HCT116 (cell line): ENCODE results near the gene CDH13. TPM values are rescaled to one million over a fixed set of nuclear protein-coding genes. Genes with fewer than 3 reads are reported as not detected.

Experiments
- ATAC-seq: fragments of 200-7000 bp; cut with Tn5 transposase; 2 replicates; pipeline ENCODE4 v1.9.1; 2020; ENCODE audit warnings: mild to moderate bottlenecking, moderate library complexity
- BruUV-seq: library from RNA; stranded (reverse); fragments of 400-500 nt; replicated peaks from 2 replicates; lab custom pipeline; 2021; lab: Mats Ljungman, UMichigan
- CTCF ChIA-PET: fragments of 300-600 bp; sonication (Branson Sonifier 250); formaldehyde crosslinking; loops from one replicate; lab custom pipeline; 2021; ENCODE audit warnings: antibody characterized with exemption; lab: Charles Lee
- POLR2A ChIA-PET: fragments of 300-600, 350-600 bp; sonication (Branson Sonifier 250); formaldehyde crosslinking; loops from one replicate; lab custom pipeline; 2021; ENCODE audit warnings: antibody characterized with exemption; lab: Charles Lee
- RAD21 ChIA-PET, 2 experiments: fragments of 300-600 bp; sonication (Branson Sonifier 250); formaldehyde crosslinking; loops; one replicate each; lab custom pipeline; 2023; ENCODE audit warnings: low total read pairs in 2 of 2; ENCODE audit not compliant: uncharacterized antibody in 2 of 2, unreplicated experiment in 2 of 2, low non-redundant PET in 1 of 2; lab: Charles Lee
- DNase-seq: peaks from one replicate; pipeline ENCODE4 v3.0.0-alpha.2; 2010; ENCODE audit warnings: low read depth, low spot score
- H2AFZ ChIP-seq: fragments of 200-600 bp; shearing (Covaris generic), sonication (generic); 2 replicates; pipeline ENCODE4 v1.6.1; 2017; ENCODE audit warnings: low read depth, mixed run types, mixed read lengths, antibody characterized with exemption, low read length; ENCODE audit not compliant: poor library complexity, severe bottlenecking
- H3K27ac ChIP-seq: 2 replicates; pipeline ENCODE4 v1.5.1; 2012; ENCODE audit warnings: low read depth, low read length
- H3K27me3 ChIP-seq: fragments of 200-600 bp; sonication (generic); 2 replicates; pipeline ENCODE4 v1.6.1; 2016; ENCODE audit warnings: mixed run types, low read length, mixed read lengths; ENCODE audit not compliant: insufficient read depth
- H3K36me3 ChIP-seq, 2 experiments: fragments of 200-500 bp in 1 of 2; fragments of 200-600 bp in 1 of 2; sonication (Bioruptor generic) in 1 of 2; sonication (generic) in 1 of 2; 2 replicates each; pipeline versions ENCODE4 v1.5.1 to v1.6.1; 2014 to 2016; ENCODE audit warnings: low read length in 2 of 2, inconsistent platforms in 1 of 2, mixed read lengths in 1 of 2, mixed run types in 1 of 2; ENCODE audit not compliant: insufficient read depth in 2 of 2, control insufficient read depth in 1 of 2
- H3K4me1 ChIP-seq, 2 experiments: fragments of 200-600 bp in 1 of 2; sonication (generic) in 1 of 2; 2 replicates each; pipeline versions ENCODE4 v1.5.1 to v1.6.1; 2012 to 2017; ENCODE audit warnings: low read length in 2 of 2, inconsistent platforms in 1 of 2, mild to moderate bottlenecking in 1 of 2, mixed read lengths in 1 of 2, mixed run types in 1 of 2, moderate library complexity in 1 of 2; ENCODE audit not compliant: insufficient read depth in 2 of 2, control insufficient read depth in 1 of 2
- H3K4me2 ChIP-seq: fragments of 200-600 bp; sonication (generic); 2 replicates; pipeline ENCODE4 v1.6.1; 2017; ENCODE audit warnings: mixed run types, low read length, mixed read lengths
- H3K4me3 ChIP-seq, 2 experiments: fragments of 200-600 bp in 1 of 2; sonication (generic) in 1 of 2; replicated peaks in 1 of 2; 2 replicates each; pipeline ENCODE4 v1.5.1; 2011 to 2016; ENCODE audit warnings: low read length in 2 of 2, control low read depth in 1 of 2, low read depth in 1 of 2, mild to moderate bottlenecking in 1 of 2, mixed read lengths in 1 of 2, mixed run types in 1 of 2
- H3K79me2 ChIP-seq: fragments of 200-600 bp; sonication (generic); 2 replicates; pipeline ENCODE4 v1.6.1; 2017; ENCODE audit warnings: mild to moderate bottlenecking, mixed run types, low read length, moderate library complexity, mixed read lengths; ENCODE audit not compliant: insufficient read depth
- H3K9ac ChIP-seq: fragments of 200-600 bp; sonication (generic); 2 replicates; pipeline ENCODE4 v1.6.1; 2016; ENCODE audit warnings: low read length, mixed read lengths
- H3K9me2 ChIP-seq: fragments of 200-600 bp; sonication (generic), shearing (Covaris generic); 2 replicates; pipeline ENCODE4 v1.6.1; 2017; ENCODE audit warnings: mixed run types, mild to moderate bottlenecking, moderate library complexity; ENCODE audit not compliant: insufficient read depth
- H3K9me3 ChIP-seq, 2 experiments: fragments of 200-500 bp in 1 of 2; fragments of 200-600 bp in 1 of 2; sonication (Bioruptor generic) in 1 of 2; sonication (generic) in 1 of 2; 2 replicates each; pipeline ENCODE4 v1.6.1; 2014 to 2017; ENCODE audit warnings: low read length in 2 of 2, mixed read lengths in 2 of 2, inconsistent platforms in 1 of 2, low read depth in 1 of 2, mild to moderate bottlenecking in 1 of 2, mixed run types in 1 of 2, moderate library complexity in 1 of 2; ENCODE audit not compliant: control insufficient read depth in 1 of 2, insufficient read depth in 1 of 2
- H4K20me1 ChIP-seq: fragments of 200-600 bp; sonication (generic), shearing (Covaris generic); 2 replicates; pipeline ENCODE4 v1.6.1; 2017; ENCODE audit warnings: mixed run types, mild to moderate bottlenecking, moderate library complexity; ENCODE audit not compliant: insufficient read depth
- CBX3 ChIP-seq: IDR thresholded peaks from 2 replicates; pipeline ENCODE4 v1.6.1; 2012; ENCODE audit warnings: low read depth
- POLR2AphosphoS5 ChIP-seq: IDR thresholded peaks from 2 replicates; pipeline ENCODE4 v1.6.1; 2011; ENCODE audit warnings: mild to moderate bottlenecking, low read depth, low read length, moderate library complexity
- RAD21 ChIP-seq: IDR thresholded peaks from 2 replicates; pipeline ENCODE4 v1.6.1; 2012; ENCODE audit warnings: low read depth, mild to moderate bottlenecking
- SRF ChIP-seq: IDR thresholded peaks from 2 replicates; pipeline ENCODE4 v1.6.1; 2012; ENCODE audit warnings: low read depth
- TCF7L2 ChIP-seq: IDR thresholded peaks from 2 replicates; pipeline ENCODE4 v1.7.0; 2011; ENCODE audit warnings: borderline replicate concordance, inconsistent platforms; ENCODE audit not compliant: insufficient read depth, insufficient read length; ENCODE audit errors: extremely low read depth
- YY1 ChIP-seq: IDR thresholded peaks from 2 replicates; pipeline ENCODE4 v1.6.1; 2011; ENCODE audit warnings: low read length, low read depth, moderate library complexity, mild to moderate bottlenecking; ENCODE audit not compliant: insufficient replicate concordance; ENCODE audit errors: extremely low read depth
- ZBTB33 ChIP-seq: IDR thresholded peaks from 2 replicates; pipeline ENCODE4 v1.6.1; 2011; ENCODE audit warnings: mild to moderate bottlenecking, low read length, moderate library complexity; ENCODE audit not compliant: insufficient replicate concordance; ENCODE audit errors: extremely low read depth
- ZFX ChIP-seq: fragments of 450-650 bp; IDR thresholded peaks from 2 replicates; pipeline ENCODE4 v1.6.1; 2017
- ZNF274 ChIP-seq: fragments of 200-500 bp; sonication (Bioruptor generic); IDR thresholded peaks from 2 replicates; pipeline ENCODE4 v1.6.1; 2014; ENCODE audit warnings: mild to moderate bottlenecking, low read depth, low read length, inconsistent platforms
- intact Hi-C: fragments of 100-400 bp; cut with micrococcal nuclease; formaldehyde crosslinking; loops from 2 replicates; pipeline ENCODE4 v1.10.0; 2022
- total RNA-seq: library from RNA; stranded (reverse); gene quantifications from one replicate; pipeline ENCODE4 v1.2.1, GENCODE V29; 2021; ENCODE audit not compliant: unreplicated experiment
- TF ChIP-seq, protein P1 (sequence below): IDR thresholded peaks from 2 replicates; pipeline ENCODE4 v1.6.1; 2012

CDH13 gene
- total RNA-seq, 1 experiment from 2014 or later, result not detected

DNA sequence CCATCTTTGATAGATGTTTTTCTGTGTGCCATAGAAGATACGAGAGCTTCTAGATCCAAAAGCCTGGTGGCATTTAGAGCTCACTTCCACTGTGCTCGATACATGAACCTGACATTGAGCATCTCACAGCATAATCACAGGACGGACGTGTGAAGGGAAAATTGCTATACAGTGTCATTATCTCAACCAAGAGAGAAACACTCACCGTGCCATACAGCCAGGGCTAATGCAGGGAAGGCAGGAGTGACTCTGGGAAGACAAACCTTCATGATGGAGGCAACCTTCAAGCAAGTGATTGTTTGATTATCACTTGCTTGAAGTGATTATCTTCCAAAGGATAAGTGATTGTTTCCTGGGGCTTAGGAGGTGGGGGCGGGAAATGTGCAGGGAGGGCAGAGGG, 962.8 kb downstream of the CDH13 start:
- ATAC-seq (no peak), DNase-seq (no peak)
- no peaks in the 10 kb centered on the region for H4K20me1 ChIP-seq
- no peak overlapping the region for H2AFZ ChIP-seq
- H3K27ac ChIP-seq, result no peak overlapping the region
- RAD21 ChIA-PET, result no interaction called here
- H3K36me3 ChIP-seq, result no peaks in the 10 kb centered on the region
- no TSS peak for BruUV-seq
- H3K4me1 ChIP-seq, result no peaks in the 10 kb centered on the region
- H3K4me3 ChIP-seq, result no peak overlapping the region
- H3K9me3 ChIP-seq, result no peaks in the 10 kb centered on the region
- TF ChIP-seq TCF7L2 (no peak), ZNF274 (no peak), RAD21 (no peak), SRF (no peak), YY1 (no peak), POLR2AphosphoS5 (no peak), CBX3 (no peak), ZBTB33 (no peak), ZFX (no peak)
- TF ChIP-seq, protein P1, sequence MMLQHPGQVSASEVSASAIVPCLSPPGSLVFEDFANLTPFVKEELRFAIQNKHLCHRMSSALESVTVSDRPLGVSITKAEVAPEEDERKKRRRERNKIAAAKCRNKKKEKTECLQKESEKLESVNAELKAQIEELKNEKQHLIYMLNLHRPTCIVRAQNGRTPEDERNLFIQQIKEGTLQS, result no peak
- TF ChIP-seq, all 23 proteins: peak for 0
- Histone ChIP-seq H3K27me3 (peaks cover 49% of the 10 kb centered on the region), H3K4me2 (no peak overlapping the region), H3K9me2 (no peaks in the 10 kb centered on the region), H3K79me2 (no peaks in the 10 kb centered on the region), H3K9ac (no peak overlapping the region)
- intact Hi-C loops, result no loop called here
- ChIA-PET CTCF (no interaction called here), POLR2A (no interaction called here)
